Thyroid gland (tissue), 4 donors: Measurements from ENCODE around the gene PCGF1.

Source experiments
- POLR2A ChIP-seq, 2 donors: fragments of 450-650 bp; IDR thresholded peaks; one replicate each; pipeline ENCODE4 v1.6.1; 2017; ENCODE audit warnings: antibody characterized with exemption in 2 of 2, mild to moderate bottlenecking in 2 of 2, moderate library complexity in 1 of 2
- TF ChIP-seq, protein P1 (sequence below), 6 experiments: fragments of 200-600 bp in 3 of 6; fragments of 450-650 bp in 3 of 6; sonication (generic) in 3 of 6; IDR thresholded peaks; one replicate each; pipeline ENCODE4 v1.5.1; 2016 to 2019; ENCODE audit warnings: antibody characterized with exemption in 6 of 6, mild to moderate bottlenecking in 2 of 6, inconsistent platforms in 1 of 6, moderate library complexity in 1 of 6

DNA sequence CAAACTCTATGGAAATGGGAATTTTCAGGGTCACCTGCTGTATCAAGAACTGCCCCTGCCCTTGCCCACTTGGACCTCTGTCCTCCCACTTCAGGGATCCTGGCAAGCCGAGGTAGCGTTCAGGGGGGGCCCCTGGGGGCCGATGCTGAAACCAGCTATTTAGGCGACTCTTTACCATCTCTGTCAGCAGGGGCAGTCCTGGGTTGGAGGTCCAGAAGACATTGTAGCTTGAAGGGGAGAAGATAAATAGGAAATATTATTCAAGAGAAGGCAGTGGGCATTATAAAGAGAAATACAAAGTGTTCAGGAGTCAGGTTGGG, 44.7 kb downstream of the PCGF1 start:
- TF ChIP-seq, protein P1, sequence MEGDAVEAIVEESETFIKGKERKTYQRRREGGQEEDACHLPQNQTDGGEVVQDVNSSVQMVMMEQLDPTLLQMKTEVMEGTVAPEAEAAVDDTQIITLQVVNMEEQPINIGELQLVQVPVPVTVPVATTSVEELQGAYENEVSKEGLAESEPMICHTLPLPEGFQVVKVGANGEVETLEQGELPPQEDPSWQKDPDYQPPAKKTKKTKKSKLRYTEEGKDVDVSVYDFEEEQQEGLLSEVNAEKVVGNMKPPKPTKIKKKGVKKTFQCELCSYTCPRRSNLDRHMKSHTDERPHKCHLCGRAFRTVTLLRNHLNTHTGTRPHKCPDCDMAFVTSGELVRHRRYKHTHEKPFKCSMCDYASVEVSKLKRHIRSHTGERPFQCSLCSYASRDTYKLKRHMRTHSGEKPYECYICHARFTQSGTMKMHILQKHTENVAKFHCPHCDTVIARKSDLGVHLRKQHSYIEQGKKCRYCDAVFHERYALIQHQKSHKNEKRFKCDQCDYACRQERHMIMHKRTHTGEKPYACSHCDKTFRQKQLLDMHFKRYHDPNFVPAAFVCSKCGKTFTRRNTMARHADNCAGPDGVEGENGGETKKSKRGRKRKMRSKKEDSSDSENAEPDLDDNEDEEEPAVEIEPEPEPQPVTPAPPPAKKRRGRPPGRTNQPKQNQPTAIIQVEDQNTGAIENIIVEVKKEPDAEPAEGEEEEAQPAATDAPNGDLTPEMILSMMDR (IDR thresholded peaks at IDR 0.05): no peak
- TF ChIP-seq POLR2A (IDR thresholded peaks at IDR 0.05): no peak
